Measurements from ENCODE around the gene PBX1. TPM values are rescaled to one million over a fixed set of nuclear protein-coding genes. Genes with fewer than 3 reads are reported as not detected.

PBX1 gene
- total and polyA plus RNA-seq, 2 of the 4 experiments (the other 2 are of a cell fraction): 13.9 to 17.9 TPM

DNA sequence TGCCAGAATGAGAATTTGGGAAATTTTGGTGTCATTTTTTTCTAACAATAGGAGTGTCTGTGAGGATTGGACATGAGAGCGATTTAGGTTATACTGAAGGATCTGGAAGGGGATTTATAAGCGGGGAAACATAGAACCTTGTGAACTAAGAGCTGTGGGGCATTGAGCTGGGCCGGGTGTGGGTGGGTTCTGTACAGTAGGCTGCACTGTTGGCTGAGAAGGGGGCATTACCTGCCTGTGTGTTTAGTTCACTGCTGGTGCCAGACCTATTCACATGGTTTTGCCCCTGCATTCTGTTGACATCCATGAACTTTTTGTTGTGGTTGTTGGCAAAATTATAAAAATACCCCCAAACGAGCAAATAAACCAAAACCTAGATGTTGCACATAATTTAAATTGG is 8.8 kb downstream of the PBX1 start:
- Histone ChIP-seq H3K56ac (ENCODE audit: extremely low read depth, insufficient read depth, low read length) (no peak overlapping the region), H3K9me3 (ENCODE audit: control insufficient read depth, insufficient read depth, low read length) (no peaks in the 10 kb centered on the region), H2AK9ac (replicated peaks; ENCODE audit: low read depth, low read length, poor library complexity) (no peak overlapping the region), H3K4ac (ENCODE audit: low read depth, low read length) (no peak overlapping the region), H3K18ac (ENCODE audit: low read depth, low read length) (no peak overlapping the region), H3K4me3 (ENCODE audit: insufficient read depth, low read depth, low read length) (no peak overlapping the region), H4K20me1 (ENCODE audit: insufficient read depth, low read length) (no peaks in the 10 kb centered on the region), H3K4me1 (ENCODE audit: control insufficient read depth, insufficient read depth, low read length) (peaks cover 3% of the 10 kb centered on the region), H4K8ac (ENCODE audit: low read depth in 2 of 2, low read length in 2 of 2) (no peak overlapping the region), H2AFZ (replicated peaks; ENCODE audit: low read length, poor library complexity) (no peak overlapping the region), H3K36me3 (ENCODE audit: control insufficient read depth, insufficient read depth, low read length) (peaks cover 6% of the 10 kb centered on the region; the same call in 1 of the 2 replicates), H2AK5ac (ENCODE audit: low read depth, low read length) (no peak overlapping the region), H3K9ac (ENCODE audit: low read depth, low read length) (no peak overlapping the region), H3K23ac (ENCODE audit: low read depth, low read length) (no peak overlapping the region), H2BK20ac (ENCODE audit: low read depth, low read length) (no peak overlapping the region), H2BK5ac (ENCODE audit: low read depth, low read length, poor library complexity, severe bottlenecking) (no peak overlapping the region), H4K5ac (ENCODE audit: low read depth, low read length) (no peak overlapping the region), H3K27ac (ENCODE audit: insufficient read depth, low read length) (no peak overlapping the region), H3K9me1 (ENCODE audit: insufficient read depth, low read length) (no peaks in the 10 kb centered on the region; the same call in 1 of the 2 replicates), H2BK15ac (ENCODE audit: low read depth, low read length) (no peak overlapping the region), H3K27me3 (ENCODE audit: control insufficient read depth, insufficient read depth, low read length) (no peaks in the 10 kb centered on the region), H4K91ac (ENCODE audit: insufficient read depth, low read depth, low read length) (no peak overlapping the region), H3K14ac (replicated peaks; ENCODE audit: low read depth, low read length) (no peak overlapping the region), H3K4me2 (ENCODE audit: low read depth, low read length) (no peak overlapping the region), H2BK120ac (ENCODE audit: low read depth, low read length) (no peak overlapping the region), H3K79me1 (ENCODE audit: low read depth in 1 of 2, low read length in 2 of 2) (peaks cover 3 to 9% of the 10 kb centered on the region in 2 experiments; a peak in 3 of 4 replicates)
- ATAC-seq (ENCODE audit: low read depth) (no peak), DNase-seq (no peak)
- intact Hi-C loops (cut with micrococcal nuclease): no loop called here
- 100% methylated on average over 1 of the region's 4 CpGs; no CpG with 5 or more reads in 1 of the 2 experiments for WGBS, 2 experiments (ENCODE audit: extremely low coverage in 2 of 2, insufficient read length in 1 of 2)
- CTCF ChIA-PET: interaction anchor here (0.6 kb wide), 1 partner anchor 35 kb away, joined by 3 read pairs; no protein-coding TSS in a partner anchor
- no TSS peak for BruUV-seq (replicated peaks)
- in situ Hi-C loops (cut with MboI; ENCODE audit: low sequenced_read_pairs): loop anchor here (10.0 kb wide), 1 partner anchor 217 kb away; no protein-coding TSS in a partner anchor
- TF ChIP-seq RAD21 (IDR thresholded peaks at IDR 0.05; ENCODE audit: low read length): no peak
- TF ChIP-seq, protein P1, sequence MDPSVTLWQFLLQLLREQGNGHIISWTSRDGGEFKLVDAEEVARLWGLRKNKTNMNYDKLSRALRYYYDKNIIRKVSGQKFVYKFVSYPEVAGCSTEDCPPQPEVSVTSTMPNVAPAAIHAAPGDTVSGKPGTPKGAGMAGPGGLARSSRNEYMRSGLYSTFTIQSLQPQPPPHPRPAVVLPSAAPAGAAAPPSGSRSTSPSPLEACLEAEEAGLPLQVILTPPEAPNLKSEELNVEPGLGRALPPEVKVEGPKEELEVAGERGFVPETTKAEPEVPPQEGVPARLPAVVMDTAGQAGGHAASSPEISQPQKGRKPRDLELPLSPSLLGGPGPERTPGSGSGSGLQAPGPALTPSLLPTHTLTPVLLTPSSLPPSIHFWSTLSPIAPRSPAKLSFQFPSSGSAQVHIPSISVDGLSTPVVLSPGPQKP (IDR thresholded peaks at IDR 0.05; ENCODE audit: borderline replicate concordance, low read depth, low read length): no peak
- TF ChIP-seq CHD1 (IDR thresholded peaks at IDR 0.05; ENCODE audit: low read depth, low read length): no peak
- TF ChIP-seq SMC3 (IDR thresholded peaks at IDR 0.05; ENCODE audit: low read depth, low read length): no peak
- TF ChIP-seq MAFK (IDR thresholded peaks at IDR 0.05; ENCODE audit: low read depth, low read length): no peak
- no peak for TF ChIP-seq RFX5 (IDR thresholded peaks at IDR 0.05; ENCODE audit: low read depth, low read length)
- no peak for TF ChIP-seq MXI1 (IDR thresholded peaks at IDR 0.05; ENCODE audit: borderline replicate concordance, low read depth, low read length)
- TF ChIP-seq, protein P2, sequence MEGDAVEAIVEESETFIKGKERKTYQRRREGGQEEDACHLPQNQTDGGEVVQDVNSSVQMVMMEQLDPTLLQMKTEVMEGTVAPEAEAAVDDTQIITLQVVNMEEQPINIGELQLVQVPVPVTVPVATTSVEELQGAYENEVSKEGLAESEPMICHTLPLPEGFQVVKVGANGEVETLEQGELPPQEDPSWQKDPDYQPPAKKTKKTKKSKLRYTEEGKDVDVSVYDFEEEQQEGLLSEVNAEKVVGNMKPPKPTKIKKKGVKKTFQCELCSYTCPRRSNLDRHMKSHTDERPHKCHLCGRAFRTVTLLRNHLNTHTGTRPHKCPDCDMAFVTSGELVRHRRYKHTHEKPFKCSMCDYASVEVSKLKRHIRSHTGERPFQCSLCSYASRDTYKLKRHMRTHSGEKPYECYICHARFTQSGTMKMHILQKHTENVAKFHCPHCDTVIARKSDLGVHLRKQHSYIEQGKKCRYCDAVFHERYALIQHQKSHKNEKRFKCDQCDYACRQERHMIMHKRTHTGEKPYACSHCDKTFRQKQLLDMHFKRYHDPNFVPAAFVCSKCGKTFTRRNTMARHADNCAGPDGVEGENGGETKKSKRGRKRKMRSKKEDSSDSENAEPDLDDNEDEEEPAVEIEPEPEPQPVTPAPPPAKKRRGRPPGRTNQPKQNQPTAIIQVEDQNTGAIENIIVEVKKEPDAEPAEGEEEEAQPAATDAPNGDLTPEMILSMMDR (conservative IDR thresholded peaks at IDR 0.05; ENCODE audit: low read depth, low read length): no peak
- TF ChIP-seq POLR2A (IDR thresholded peaks at IDR 0.05; ENCODE audit: low read depth, low read length): no peak
- POLR2A ChIA-PET (ENCODE audit: unreplicated experiment): no interaction called here
- dilution Hi-C loops (cut with HindIII; ENCODE audit: low sequenced_read_pairs, unreplicated experiment): no loop called here
